Measurements from ENCODE around the gene HOXD11.

DNA sequence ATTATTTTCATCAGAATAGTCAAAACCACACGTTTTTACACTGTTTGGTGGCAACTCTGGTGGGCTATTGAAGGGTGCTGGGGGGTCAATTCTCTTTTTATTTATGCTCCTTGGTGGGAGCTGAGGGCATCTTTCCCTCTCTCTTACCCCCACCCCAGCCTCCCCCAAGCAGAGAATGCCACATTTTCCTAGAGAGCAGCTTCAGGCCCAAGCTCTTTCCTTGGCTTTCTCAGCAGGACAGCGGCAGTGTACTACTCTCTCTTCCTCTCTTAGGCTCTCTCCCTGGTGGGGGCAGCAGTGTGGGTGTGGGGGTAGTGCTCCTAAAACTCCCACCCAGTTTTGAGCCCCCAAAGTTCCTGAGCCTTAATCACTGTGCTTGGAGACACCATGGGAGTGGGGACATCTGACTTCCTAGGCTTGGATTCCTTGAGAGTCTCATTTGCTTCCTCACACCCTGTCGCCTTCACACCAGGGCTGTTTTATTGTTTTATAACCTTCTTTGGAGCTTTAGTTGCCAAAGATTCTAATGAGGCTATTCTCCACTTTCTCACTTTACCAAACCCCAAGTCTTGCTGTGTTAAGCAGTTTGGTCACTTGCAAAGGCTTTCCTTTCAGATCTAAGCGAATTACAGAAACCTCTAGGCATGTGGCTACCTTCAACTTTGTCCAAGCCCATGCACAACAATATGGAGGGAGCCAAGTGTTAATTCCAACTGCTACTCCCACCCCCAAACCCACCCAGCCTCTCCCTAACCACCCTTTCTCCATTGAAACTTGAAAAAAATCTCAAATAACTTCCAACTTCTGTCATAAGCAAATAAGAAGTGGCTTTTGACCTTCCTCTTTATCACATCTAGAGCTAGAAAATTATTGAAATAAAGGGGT, 38.2 kb downstream of the HOXD11 start:
- no peak for TF ChIP-seq POLR2A (IDR thresholded peaks at IDR 0.05; ENCODE audit: low read depth, low read length)
- no peak for TF ChIP-seq TAF1 (IDR thresholded peaks at IDR 0.05; ENCODE audit: borderline replicate concordance, low read depth, low read length)
- no peak for TF ChIP-seq POLR2AphosphoS5 (IDR thresholded peaks at IDR 0.05; ENCODE audit: low read depth, low read length)

All from GM12892 (cell line).